Thoracic aorta (tissue), 2 donors: ENCODE data around the gene CD40. TPM values are rescaled to one million over a fixed set of nuclear protein-coding genes. Genes with fewer than 3 reads are reported as not detected.

Experiments used
- ATAC-seq: fragments of 150-250 bp; one replicate; pipeline ENCODE4 v1.8.0; 2017; ENCODE audit warnings: low read depth; ENCODE audit not compliant: insufficient number of reproducible peaks, low FRiP score
- DNase-seq: peaks from one replicate; pipeline ENCODE4 v3.0.0-alpha.2; 2020; ENCODE audit warnings: low spot score
- H3K27ac ChIP-seq, 2 donors: fragments of 200-600 bp; sonication (generic); 1 replicate in 1 of 2; 2 replicates in 1 of 2; pipeline ENCODE4 v1.5.1; 2016; ENCODE audit warnings: mild to moderate bottlenecking in 2 of 2, moderate library complexity in 2 of 2
- H3K27me3 ChIP-seq: fragments of 200-600 bp; sonication (generic); replicated peaks from 2 replicates; pipeline ENCODE4 v1.6.0; 2016; ENCODE audit warnings: mild to moderate bottlenecking; ENCODE audit not compliant: insufficient read depth
- H3K36me3 ChIP-seq: fragments of 200-600 bp; sonication (generic); one replicate; pipeline ENCODE4 v1.5.1; 2016
- H3K4me1 ChIP-seq, 2 donors: fragments of 200-600 bp; sonication (generic); 1 replicate in 1 of 2; 2 replicates in 1 of 2; pipeline versions ENCODE4 v1.5.1 to v1.6.0; 2016; ENCODE audit warnings: low read depth in 2 of 2, mild to moderate bottlenecking in 1 of 2; ENCODE audit not compliant: control insufficient read depth in 1 of 2
- H3K4me3 ChIP-seq: fragments of 200-600 bp; sonication (generic); 2 replicates; pipeline ENCODE4 v1.5.1; 2016; ENCODE audit warnings: mild to moderate bottlenecking
- H3K9me3 ChIP-seq: fragments of 200-600 bp; sonication (generic); 2 replicates; pipeline ENCODE4 v1.5.1; 2016
- CTCF ChIP-seq: fragments of 200-600 bp; sonication (generic); IDR thresholded peaks from one replicate; pipeline ENCODE4 v1.5.1; 2019; ENCODE audit warnings: antibody characterized with exemption
- total RNA-seq, 2 donors: library from RNA; depleted of rRNA; stranded (reverse); fragments of >200 nt; gene quantifications; one replicate each; pipeline versions ENCODE4 v1.1.0 to v1.2.3, GENCODE V29; 2016

Gene CD40
- total RNA-seq: 10 to 100 TPM; 15.9 to 33.3 TPM

- peak within 1 kb of the TSS; percentile 91 for H3K4me3 ChIP-seq
- peaks cover 3% of the 10 kb centered on the region for H3K36me3 ChIP-seq
- no peak for TF ChIP-seq CTCF
- ATAC-seq (peak; percentile 63), DNase-seq (peak; percentile 55)
- H3K9me3 ChIP-seq: no peaks in the 10 kb centered on the region
- no peaks in the 10 kb centered on the region for H3K27me3 ChIP-seq
- H3K4me1 ChIP-seq: peaks cover 7 to 12% of the 10 kb centered on the region in 2 donors
- H3K27ac ChIP-seq: peak within 1 kb of the TSS; percentile 82
These were observed at the start of gene CD40 for GRCh38 chr20:46117704-46118467. TSS of gene CD40 (plus strand) at chr20:46118314. CDS start at chr20:46118344, 30 bp downstream.

GRCh38 chr20:46070215-46070900, 47.8 kb upstream of the CD40 start:
- TF ChIP-seq CTCF: no peak
- Histone ChIP-seq H3K27me3 (no peaks in the 10 kb centered on the region), H3K4me3 (no peak overlapping the region), H3K4me1 (no peaks in the 10 kb centered on the region), H3K36me3 (peaks cover 39% of the 10 kb centered on the region), H3K27ac (no peak overlapping the region), H3K9me3 (no peaks in the 10 kb centered on the region)
- ATAC-seq (no peak), DNase-seq (no peak)

GRCh38 chr20:46071573-46071972, 46.5 kb upstream of the CD40 start:
- H3K4me1 ChIP-seq: no peaks in the 10 kb centered on the region
- no peak overlapping the region for H3K27ac ChIP-seq
- H3K27me3 ChIP-seq: no peaks in the 10 kb centered on the region
- no peaks in the 10 kb centered on the region for H3K9me3 ChIP-seq
- no peak for ATAC-seq
- peaks cover 32% of the 10 kb centered on the region for H3K36me3 ChIP-seq
- no peak overlapping the region for H3K4me3 ChIP-seq
- TF ChIP-seq CTCF: no peak
- no peak for DNase-seq

- ATAC-seq (no peak), DNase-seq (no peak)
- peaks cover 27% of the 10 kb centered on the region for H3K36me3 ChIP-seq
- TF ChIP-seq CTCF: no peak
- H3K4me1 ChIP-seq: no peaks in the 10 kb centered on the region
- no peak overlapping the region for H3K27ac ChIP-seq
- H3K27me3 ChIP-seq: no peaks in the 10 kb centered on the region
- no peak overlapping the region for H3K4me3 ChIP-seq
- no peaks in the 10 kb centered on the region for H3K9me3 ChIP-seq
These were observed 45.1 kb upstream of the CD40 start for GRCh38 chr20:46073024-46073423.

- Histone ChIP-seq H3K4me3 (no peak overlapping the region), H3K36me3 (peaks cover 26% of the 10 kb centered on the region), H3K27ac (no peak overlapping the region), H3K27me3 (no peaks in the 10 kb centered on the region), H3K9me3 (no peaks in the 10 kb centered on the region), H3K4me1 (no peaks in the 10 kb centered on the region)
- TF ChIP-seq CTCF: no peak
- ATAC-seq (no peak), DNase-seq (no peak)
These were observed 44.7 kb upstream of the CD40 start for GRCh38 chr20:46073443-46073842.
